Vagina (tissue), 2 donors: Measurements from ENCODE around the gene OR51S1.

Experiments
- CTCF ChIP-seq, 3 experiments: fragments of 450-650 bp in 2 of 3; fragments of 200-600 bp in 1 of 3; sonication (generic) in 1 of 3; IDR thresholded peaks; one replicate each; pipeline ENCODE4 v1.5.1; 2017 to 2019; ENCODE audit warnings: antibody characterized with exemption in 3 of 3, mild to moderate bottlenecking in 2 of 3, moderate library complexity in 2 of 3
- POLR2A ChIP-seq, 2 donors: fragments of 450-650 bp; IDR thresholded peaks; one replicate each; pipeline ENCODE4 v1.6.1; 2017; ENCODE audit warnings: antibody characterized with exemption in 2 of 2, mild to moderate bottlenecking in 2 of 2, moderate library complexity in 2 of 2
- POLR2AphosphoS5 ChIP-seq, 2 donors: sonication (generic); formaldehyde crosslinking; IDR thresholded peaks; one replicate each; pipeline ENCODE4 v1.9.0; 2017; ENCODE audit warnings: antibody characterized with exemption in 2 of 2, mild to moderate bottlenecking in 2 of 2, low read depth in 1 of 2; ENCODE audit not compliant: insufficient read depth in 1 of 2

- no peak for TF ChIP-seq CTCF (IDR thresholded peaks at IDR 0.05)
- TF ChIP-seq POLR2AphosphoS5 (IDR thresholded peaks at IDR 0.05; ENCODE audit: insufficient read depth in 1 of 2, low read depth in 1 of 2), result no peak
- TF ChIP-seq POLR2A (IDR thresholded peaks at IDR 0.05), result no peak
These were observed 38.6 kb upstream of the OR51S1 start for GRCh38 chr11:4887591-4887990.
